HEK293 (cell line): Measurements from ENCODE around the gene BTBD9.

Experiments
- CTCF ChIA-PET: fragments of 350-600 bp; formaldehyde crosslinking; extraction: SDS; loops from one replicate; lab custom pipeline; 2021; ENCODE audit warnings: antibody characterized with exemption; lab: Yijun Ruan, JAX
- POLR2A ChIA-PET: fragments of 300-600 bp; formaldehyde crosslinking; extraction: SDS; loops from one replicate; lab custom pipeline; 2020; ENCODE audit warnings: antibody characterized with exemption, inconsistent platforms; lab: Yijun Ruan, JAX
- H3K27ac ChIP-seq: fragments of 200-500 bp; sonication (Bioruptor generic); 2 replicates; pipeline ENCODE4 v1.5.1; 2014; ENCODE audit warnings: low read depth, low read length, control low read depth, inconsistent platforms; ENCODE audit errors: extremely low read depth
- H3K36me3 ChIP-seq, 2 experiments: fragments of 200-500 bp in 1 of 2; sonication (Bioruptor generic) in 1 of 2; 1 replicate in 1 of 2; 2 replicates in 1 of 2; pipeline ENCODE4 v1.5.1; 2014 to 2017; ENCODE audit warnings: inconsistent platforms in 2 of 2, low read length in 2 of 2; ENCODE audit not compliant: control insufficient read depth in 2 of 2, insufficient read depth in 1 of 2
- H3K4me1 ChIP-seq: fragments of 200-500 bp; sonication (Bioruptor generic); 2 replicates; pipeline ENCODE4 v1.5.1; 2014; ENCODE audit warnings: mild to moderate bottlenecking, low read length, inconsistent platforms; ENCODE audit not compliant: control insufficient read depth, insufficient read depth
- H3K4me3 ChIP-seq: 2 replicates; pipeline ENCODE4 v1.5.1; 2011; ENCODE audit warnings: low read depth, mild to moderate bottlenecking, control low read depth, low read length, moderate library complexity
- H3K9me3 ChIP-seq: fragments of 200-500 bp; sonication (Bioruptor generic); 2 replicates; pipeline ENCODE4 v1.5.1; 2014; ENCODE audit warnings: low read depth, low read length, inconsistent platforms; ENCODE audit not compliant: control insufficient read depth, insufficient read depth
- BCL11A ChIP-seq: fragments of 450-650 bp; formaldehyde crosslinking; IDR thresholded peaks from 2 replicates; pipeline ENCODE4 v1.5.1; 2016; ENCODE audit warnings: low read depth, missing biosample characterization, missing genetic modification characterization
- REPIN1 ChIP-seq: fragments of 450-650 bp; formaldehyde crosslinking; IDR thresholded peaks from 2 replicates; pipeline ENCODE4 v1.5.1; 2017; ENCODE audit warnings: missing biosample characterization, missing genetic modification characterization, low read depth
- SCRT2 ChIP-seq: fragments of 450-650 bp; formaldehyde crosslinking; IDR thresholded peaks from 2 replicates; pipeline ENCODE4 v1.5.1; 2016; ENCODE audit warnings: missing biosample characterization, missing genetic modification characterization
- WT1 ChIP-seq: fragments of 450-650 bp; formaldehyde crosslinking; IDR thresholded peaks from 2 replicates; pipeline ENCODE4 v1.5.1; 2016; ENCODE audit warnings: missing biosample characterization, missing genetic modification characterization
- ZBTB7A ChIP-seq: fragments of 450-650 bp; formaldehyde crosslinking; IDR thresholded peaks from 2 replicates; pipeline ENCODE4 v1.5.1; 2016; ENCODE audit warnings: low read depth, missing biosample characterization, missing genetic modification characterization
- ZFP37 ChIP-seq: fragments of 450-650 bp; formaldehyde crosslinking; IDR thresholded peaks from 2 replicates; pipeline ENCODE4 v1.5.1; 2016; ENCODE audit warnings: missing biosample characterization, missing genetic modification characterization
- ZNF16 ChIP-seq: fragments of 450-650 bp; formaldehyde crosslinking; IDR thresholded peaks from 2 replicates; pipeline ENCODE4 v1.5.1; 2016; ENCODE audit warnings: low read depth, missing biosample characterization, missing genetic modification characterization
- ZNF175 ChIP-seq: fragments of 450-650 bp; formaldehyde crosslinking; IDR thresholded peaks from 2 replicates; pipeline ENCODE4 v1.5.1; 2016; ENCODE audit warnings: missing biosample characterization, missing genetic modification characterization
- ZNF335 ChIP-seq: fragments of 450-650 bp; formaldehyde crosslinking; conservative IDR thresholded peaks from 2 replicates; pipeline ENCODE4 v1.5.1; 2016; ENCODE audit warnings: missing biosample characterization, missing genetic modification characterization
- ZNF530 ChIP-seq: fragments of 450-650 bp; formaldehyde crosslinking; IDR thresholded peaks from 2 replicates; pipeline ENCODE4 v1.5.1; 2016; ENCODE audit warnings: low read depth, missing biosample characterization, missing genetic modification characterization
- ZNF544 ChIP-seq: fragments of 450-650 bp; formaldehyde crosslinking; IDR thresholded peaks from 2 replicates; pipeline ENCODE4 v1.5.0; 2017; ENCODE audit warnings: missing biosample characterization, missing genetic modification characterization
- ZNF548 ChIP-seq: fragments of 450-650 bp; formaldehyde crosslinking; IDR thresholded peaks from 2 replicates; pipeline ENCODE4 v1.5.1; 2016; ENCODE audit warnings: missing biosample characterization, missing genetic modification characterization
- ZNF571 ChIP-seq: fragments of 450-650 bp; formaldehyde crosslinking; IDR thresholded peaks from 2 replicates; pipeline ENCODE4 v1.5.0; 2017; ENCODE audit warnings: missing biosample characterization, missing genetic modification characterization
- ZNF585B ChIP-seq: fragments of 450-650 bp; formaldehyde crosslinking; IDR thresholded peaks from 2 replicates; pipeline ENCODE4 v1.5.1; 2016; ENCODE audit warnings: missing biosample characterization, missing genetic modification characterization
- ZNF830 ChIP-seq: fragments of 450-650 bp; IDR thresholded peaks from 2 replicates; pipeline ENCODE4 v1.5.0; 2018; ENCODE audit warnings: missing biosample characterization, missing genetic modification characterization, low read depth, mild to moderate bottlenecking, moderate library complexity
- TF ChIP-seq, protein P1 (sequence below): fragments of 450-650 bp; formaldehyde crosslinking; IDR thresholded peaks from 2 replicates; pipeline ENCODE4 v1.5.1; 2016; ENCODE audit warnings: missing biosample characterization, missing genetic modification characterization
- TF ChIP-seq, protein P2 (sequence below): fragments of 450-650 bp; formaldehyde crosslinking; IDR thresholded peaks from 2 replicates; pipeline ENCODE4 v1.5.1; 2017; ENCODE audit warnings: missing biosample characterization, missing genetic modification characterization
- TF ChIP-seq, protein P3 (sequence below): fragments of 450-650 bp; formaldehyde crosslinking; IDR thresholded peaks from 2 replicates; pipeline ENCODE4 v1.5.1; 2016; ENCODE audit warnings: missing biosample characterization, missing genetic modification characterization
- TF ChIP-seq, protein P4 (sequence below): fragments of 450-650 bp; formaldehyde crosslinking; IDR thresholded peaks from 2 replicates; pipeline ENCODE4 v1.5.1; 2016; ENCODE audit warnings: missing biosample characterization, missing genetic modification characterization
- TF ChIP-seq, protein P5 (sequence below): fragments of 450-650 bp; formaldehyde crosslinking; IDR thresholded peaks from 2 replicates; pipeline ENCODE4 v1.5.1; 2017; ENCODE audit warnings: missing biosample characterization, missing genetic modification characterization

Gene BTBD9

DNA sequence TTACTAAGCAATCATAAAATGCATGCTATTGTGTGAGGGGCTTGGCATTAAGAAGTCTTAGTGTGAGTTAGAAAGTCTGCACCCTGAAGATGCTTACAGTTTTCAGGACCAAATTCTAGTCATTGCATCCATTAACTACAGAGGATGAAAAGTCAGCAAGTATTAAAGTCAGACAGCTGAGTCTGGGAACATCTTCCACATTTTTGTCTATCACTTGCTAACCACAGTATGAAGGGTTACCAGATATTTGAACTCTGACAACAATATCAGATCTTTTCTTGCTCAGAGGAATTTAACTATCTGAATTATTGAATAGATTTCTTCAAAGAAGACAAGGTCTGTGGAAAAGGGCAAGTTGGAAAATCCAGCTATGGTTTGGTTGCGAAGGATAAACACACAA is 264.4 kb downstream of the BTBD9 start:
- no peaks in the 10 kb centered on the region for H3K9me3 ChIP-seq
- TF ChIP-seq ZNF175 (tag by site-specific recombination) (no peak), ZBTB7A (no peak), ZNF544 (tag by site-specific recombination) (no peak), ZNF530 (tag by site-specific recombination) (no peak), ZNF830 (tag by site-specific recombination) (no peak), ZNF16 (tag by site-specific recombination) (no peak), ZNF571 (tag by site-specific recombination) (no peak), REPIN1 (tag by site-specific recombination) (no peak), SCRT2 (tag by site-specific recombination) (no peak), ZNF585B (tag by site-specific recombination) (no peak), BCL11A (tag by site-specific recombination) (no peak), ZNF548 (tag by site-specific recombination) (no peak)
- TF ChIP-seq, protein P1, sequence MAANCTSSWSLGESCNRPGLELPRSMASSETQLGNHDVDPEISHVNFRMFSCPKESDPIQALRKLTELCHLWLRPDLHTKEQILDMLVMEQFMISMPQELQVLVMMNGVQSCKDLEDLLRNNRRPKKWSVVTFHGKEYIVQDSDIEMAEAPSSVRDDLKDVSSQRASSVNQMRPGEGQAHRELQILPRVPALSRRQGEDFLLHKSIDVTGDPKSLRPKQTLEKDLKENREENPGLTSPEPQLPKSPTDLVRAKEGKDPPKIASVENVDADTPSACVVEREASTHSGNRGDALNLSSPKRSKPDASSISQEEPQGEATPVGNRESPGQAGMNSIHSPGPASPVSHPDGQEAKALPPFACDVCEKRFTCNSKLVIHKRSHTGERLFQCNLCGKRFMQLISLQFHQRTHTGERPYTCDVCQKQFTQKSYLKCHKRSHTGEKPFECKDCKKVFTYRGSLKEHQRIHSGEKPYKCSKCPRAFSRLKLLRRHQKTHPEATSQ (tag by site-specific recombination): no peak
- TF ChIP-seq, protein P2, sequence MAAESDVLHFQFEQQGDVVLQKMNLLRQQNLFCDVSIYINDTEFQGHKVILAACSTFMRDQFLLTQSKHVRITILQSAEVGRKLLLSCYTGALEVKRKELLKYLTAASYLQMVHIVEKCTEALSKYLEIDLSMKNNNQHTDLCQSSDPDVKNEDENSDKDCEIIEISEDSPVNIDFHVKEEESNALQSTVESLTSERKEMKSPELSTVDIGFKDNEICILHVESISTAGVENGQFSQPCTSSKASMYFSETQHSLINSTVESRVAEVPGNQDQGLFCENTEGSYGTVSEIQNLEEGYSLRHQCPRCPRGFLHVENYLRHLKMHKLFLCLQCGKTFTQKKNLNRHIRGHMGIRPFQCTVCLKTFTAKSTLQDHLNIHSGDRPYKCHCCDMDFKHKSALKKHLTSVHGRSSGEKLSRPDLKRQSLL: no peak
- TF ChIP-seq, protein P3, sequence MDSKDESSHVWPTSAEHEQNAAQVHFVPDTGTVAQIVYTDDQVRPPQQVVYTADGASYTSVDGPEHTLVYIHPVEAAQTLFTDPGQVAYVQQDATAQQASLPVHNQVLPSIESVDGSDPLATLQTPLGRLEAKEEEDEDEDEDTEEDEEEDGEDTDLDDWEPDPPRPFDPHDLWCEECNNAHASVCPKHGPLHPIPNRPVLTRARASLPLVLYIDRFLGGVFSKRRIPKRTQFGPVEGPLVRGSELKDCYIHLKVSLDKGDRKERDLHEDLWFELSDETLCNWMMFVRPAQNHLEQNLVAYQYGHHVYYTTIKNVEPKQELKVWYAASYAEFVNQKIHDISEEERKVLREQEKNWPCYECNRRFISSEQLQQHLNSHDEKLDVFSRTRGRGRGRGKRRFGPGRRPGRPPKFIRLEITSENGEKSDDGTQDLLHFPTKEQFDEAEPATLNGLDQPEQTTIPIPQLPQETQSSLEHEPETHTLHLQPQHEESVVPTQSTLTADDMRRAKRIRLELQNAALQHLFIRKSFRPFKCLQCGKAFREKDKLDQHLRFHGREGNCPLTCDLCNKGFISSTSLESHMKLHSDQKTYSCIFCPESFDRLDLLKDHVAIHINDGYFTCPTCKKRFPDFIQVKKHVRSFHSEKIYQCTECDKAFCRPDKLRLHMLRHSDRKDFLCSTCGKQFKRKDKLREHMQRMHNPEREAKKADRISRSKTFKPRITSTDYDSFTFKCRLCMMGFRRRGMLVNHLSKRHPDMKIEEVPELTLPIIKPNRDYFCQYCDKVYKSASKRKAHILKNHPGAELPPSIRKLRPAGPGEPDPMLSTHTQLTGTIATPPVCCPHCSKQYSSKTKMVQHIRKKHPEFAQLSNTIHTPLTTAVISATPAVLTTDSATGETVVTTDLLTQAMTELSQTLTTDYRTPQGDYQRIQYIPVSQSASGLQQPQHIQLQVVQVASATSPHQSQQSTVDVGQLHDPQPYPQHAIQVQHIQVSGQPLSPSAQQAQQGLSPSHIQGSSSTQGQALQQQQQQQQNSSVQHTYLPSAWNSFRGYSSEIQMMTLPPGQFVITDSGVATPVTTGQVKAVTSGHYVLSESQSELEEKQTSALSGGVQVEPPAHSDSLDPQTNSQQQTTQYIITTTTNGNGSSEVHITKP (tag by site-specific recombination): no peak
- TF ChIP-seq, protein P4, sequence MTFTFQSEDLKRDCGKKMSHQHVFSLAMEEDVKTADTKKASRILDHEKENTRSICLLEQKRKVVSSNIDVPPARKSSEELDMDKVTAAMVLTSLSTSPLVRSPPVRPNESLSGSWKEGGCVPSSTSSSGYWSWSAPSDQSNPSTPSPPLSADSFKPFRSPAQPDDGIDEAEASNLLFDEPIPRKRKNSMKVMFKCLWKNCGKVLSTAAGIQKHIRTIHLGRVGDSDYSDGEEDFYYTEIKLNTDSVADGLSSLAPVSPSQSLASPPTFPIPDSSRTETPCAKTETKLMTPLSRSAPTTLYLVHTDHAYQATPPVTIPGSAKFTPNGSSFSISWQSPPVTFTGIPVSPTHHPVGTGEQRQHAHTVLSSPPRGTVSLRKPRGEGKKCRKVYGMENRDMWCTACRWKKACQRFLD (tag by site-specific recombination): no peak
- no peaks in the 10 kb centered on the region for H3K36me3 ChIP-seq
- no peak overlapping the region for H3K27ac ChIP-seq
- H3K4me3 ChIP-seq: no peak overlapping the region
- ChIA-PET CTCF (no interaction called here), POLR2A (no interaction called here)
- H3K4me1 ChIP-seq: peaks cover 16% of the 10 kb centered on the region

DNA sequence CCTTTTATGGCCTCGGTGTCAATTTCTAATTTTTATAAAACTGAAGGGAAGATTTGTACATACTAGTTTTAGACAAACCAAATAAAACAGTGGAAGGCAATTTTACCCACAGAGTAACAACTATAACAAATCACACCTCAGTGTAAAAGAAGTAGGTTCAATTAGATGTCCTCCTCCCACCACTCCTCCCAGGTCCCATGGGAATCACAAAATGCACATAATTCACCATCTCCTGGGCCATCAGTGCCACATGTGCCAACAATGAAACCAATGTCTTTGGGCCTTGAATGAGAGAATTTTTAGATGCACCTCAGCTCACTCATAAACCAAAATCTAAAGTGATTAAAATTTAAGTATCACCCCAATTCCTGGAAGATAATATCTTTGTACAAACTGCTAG is 267.8 kb downstream of the BTBD9 start:
- TF ChIP-seq ZNF335 (tag by site-specific recombination) (no peak), WT1 (peak; percentile 66), ZFP37 (no peak)
- TF ChIP-seq, protein P5, sequence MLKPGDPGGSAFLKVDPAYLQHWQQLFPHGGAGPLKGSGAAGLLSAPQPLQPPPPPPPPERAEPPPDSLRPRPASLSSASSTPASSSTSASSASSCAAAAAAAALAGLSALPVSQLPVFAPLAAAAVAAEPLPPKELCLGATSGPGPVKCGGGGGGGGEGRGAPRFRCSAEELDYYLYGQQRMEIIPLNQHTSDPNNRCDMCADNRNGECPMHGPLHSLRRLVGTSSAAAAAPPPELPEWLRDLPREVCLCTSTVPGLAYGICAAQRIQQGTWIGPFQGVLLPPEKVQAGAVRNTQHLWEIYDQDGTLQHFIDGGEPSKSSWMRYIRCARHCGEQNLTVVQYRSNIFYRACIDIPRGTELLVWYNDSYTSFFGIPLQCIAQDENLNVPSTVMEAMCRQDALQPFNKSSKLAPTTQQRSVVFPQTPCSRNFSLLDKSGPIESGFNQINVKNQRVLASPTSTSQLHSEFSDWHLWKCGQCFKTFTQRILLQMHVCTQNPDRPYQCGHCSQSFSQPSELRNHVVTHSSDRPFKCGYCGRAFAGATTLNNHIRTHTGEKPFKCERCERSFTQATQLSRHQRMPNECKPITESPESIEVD (tag by site-specific recombination): 0 out of 2 replicates have a peak, but pooled peaks have one; percentile 15
- Histone ChIP-seq H3K4me3 (no peak overlapping the region), H3K27ac (no peak overlapping the region), H3K36me3 (no peaks in the 10 kb centered on the region), H3K9me3 (no peaks in the 10 kb centered on the region), H3K4me1 (peaks cover 16% of the 10 kb centered on the region)
- ChIA-PET CTCF (no interaction called here), POLR2A (no interaction called here)
